ENCODE data around the gene HID1.

DNA sequence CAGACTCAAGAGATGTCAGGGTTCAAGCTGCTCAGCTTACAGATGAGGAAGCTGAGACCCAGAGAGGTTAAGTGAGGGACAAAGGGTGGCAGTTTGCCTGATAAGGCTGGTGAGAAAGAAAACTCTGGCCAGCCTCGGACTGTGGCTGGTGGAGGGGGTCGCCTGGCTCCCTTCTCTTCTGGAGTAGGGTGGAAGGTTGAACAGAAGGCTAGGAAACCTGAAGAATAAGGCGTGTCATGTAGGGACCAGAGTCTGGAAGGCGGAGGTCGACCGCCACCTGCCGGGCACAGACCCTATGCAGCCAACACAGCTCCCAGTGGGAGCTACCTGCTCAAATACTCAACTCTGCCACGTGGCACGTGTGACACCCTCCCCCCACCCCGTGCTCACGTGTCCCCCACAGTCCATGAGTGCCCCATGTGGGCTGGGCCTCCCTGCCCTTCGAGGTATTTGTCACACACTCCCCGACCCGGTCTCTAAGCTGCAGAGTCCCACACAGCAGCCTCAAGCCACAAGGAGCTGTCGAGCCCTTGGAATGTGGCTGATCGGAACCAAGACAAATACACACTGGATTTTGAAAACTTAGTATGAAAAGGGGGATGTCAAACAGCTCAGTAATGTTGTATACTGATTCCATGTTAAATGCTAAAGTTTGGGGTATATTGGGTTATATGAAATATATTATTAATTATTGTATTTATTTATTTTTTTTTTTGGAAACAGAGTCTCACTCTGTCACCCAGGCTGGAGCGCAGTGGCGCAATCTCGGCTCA lies 11.8 kb downstream of the HID1 start:
- TF ChIP-seq POLR2A (IDR thresholded peaks at IDR 0.05; ENCODE audit: extremely low read depth, insufficient read length), result no peak
- TF ChIP-seq, protein P1, sequence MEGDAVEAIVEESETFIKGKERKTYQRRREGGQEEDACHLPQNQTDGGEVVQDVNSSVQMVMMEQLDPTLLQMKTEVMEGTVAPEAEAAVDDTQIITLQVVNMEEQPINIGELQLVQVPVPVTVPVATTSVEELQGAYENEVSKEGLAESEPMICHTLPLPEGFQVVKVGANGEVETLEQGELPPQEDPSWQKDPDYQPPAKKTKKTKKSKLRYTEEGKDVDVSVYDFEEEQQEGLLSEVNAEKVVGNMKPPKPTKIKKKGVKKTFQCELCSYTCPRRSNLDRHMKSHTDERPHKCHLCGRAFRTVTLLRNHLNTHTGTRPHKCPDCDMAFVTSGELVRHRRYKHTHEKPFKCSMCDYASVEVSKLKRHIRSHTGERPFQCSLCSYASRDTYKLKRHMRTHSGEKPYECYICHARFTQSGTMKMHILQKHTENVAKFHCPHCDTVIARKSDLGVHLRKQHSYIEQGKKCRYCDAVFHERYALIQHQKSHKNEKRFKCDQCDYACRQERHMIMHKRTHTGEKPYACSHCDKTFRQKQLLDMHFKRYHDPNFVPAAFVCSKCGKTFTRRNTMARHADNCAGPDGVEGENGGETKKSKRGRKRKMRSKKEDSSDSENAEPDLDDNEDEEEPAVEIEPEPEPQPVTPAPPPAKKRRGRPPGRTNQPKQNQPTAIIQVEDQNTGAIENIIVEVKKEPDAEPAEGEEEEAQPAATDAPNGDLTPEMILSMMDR (IDR thresholded peaks at IDR 0.05; ENCODE audit: low read depth, low read length), result peak; percentile 83
